ENCODE results near the gene TSPAN4. TPM values are rescaled to one million over a fixed set of nuclear protein-coding genes. Genes with fewer than 3 reads are reported as not detected.

TSPAN4 gene
- total and polyA plus RNA-seq, 2 of the 13 experiments (the other 11 are each of a cell fraction or from before 2014, with no cell fraction given) = 31.7 to 68.3 TPM

DNA sequence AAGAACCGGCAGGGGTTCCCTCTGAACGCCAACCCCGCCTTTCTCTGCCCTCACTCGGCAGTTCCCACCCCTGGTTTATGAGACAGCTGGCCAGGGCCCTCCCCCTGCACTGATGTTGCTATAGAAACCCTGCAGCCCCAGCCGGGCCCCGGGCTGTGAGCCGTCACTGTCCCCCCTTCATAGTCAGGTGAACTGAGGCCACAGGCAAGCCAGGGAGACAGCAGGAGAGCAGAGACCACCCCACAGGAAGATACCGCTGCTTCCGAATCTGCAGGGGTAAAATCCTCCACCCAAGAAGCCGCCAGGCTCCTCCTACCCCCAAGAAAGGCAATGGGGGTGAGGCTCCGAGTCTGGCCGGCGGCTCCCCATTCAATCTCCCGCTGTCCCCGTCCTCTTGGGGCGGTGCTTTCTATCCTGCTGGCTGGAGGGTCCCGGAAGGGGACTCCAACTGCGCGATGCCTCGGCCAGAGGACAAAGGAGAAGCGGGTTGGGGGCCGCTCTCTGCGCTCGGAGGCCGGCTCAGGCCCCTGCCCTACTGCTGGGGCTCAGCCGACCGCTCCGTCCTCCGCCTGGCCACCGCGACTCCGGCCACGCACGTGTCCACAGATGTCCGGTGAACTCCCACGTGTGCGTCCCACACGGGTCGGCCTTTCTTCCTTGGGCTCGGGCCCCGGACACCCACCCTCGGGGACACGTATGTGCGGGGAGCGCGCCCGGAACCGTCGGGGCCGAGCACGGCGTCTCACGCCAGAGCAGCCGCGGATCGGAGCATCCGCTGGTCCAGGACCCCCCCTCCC is 45.2 kb upstream of the TSPAN4 start (continued):
- TF ChIP-seq, protein P1, sequence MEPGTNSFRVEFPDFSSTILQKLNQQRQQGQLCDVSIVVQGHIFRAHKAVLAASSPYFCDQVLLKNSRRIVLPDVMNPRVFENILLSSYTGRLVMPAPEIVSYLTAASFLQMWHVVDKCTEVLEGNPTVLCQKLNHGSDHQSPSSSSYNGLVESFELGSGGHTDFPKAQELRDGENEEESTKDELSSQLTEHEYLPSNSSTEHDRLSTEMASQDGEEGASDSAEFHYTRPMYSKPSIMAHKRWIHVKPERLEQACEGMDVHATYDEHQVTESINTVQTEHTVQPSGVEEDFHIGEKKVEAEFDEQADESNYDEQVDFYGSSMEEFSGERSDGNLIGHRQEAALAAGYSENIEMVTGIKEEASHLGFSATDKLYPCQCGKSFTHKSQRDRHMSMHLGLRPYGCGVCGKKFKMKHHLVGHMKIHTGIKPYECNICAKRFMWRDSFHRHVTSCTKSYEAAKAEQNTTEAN (CRISPR knock-in tag; conservative IDR thresholded peaks at IDR 0.05) = 0 out of 2 replicates have a peak, but pooled peaks have one; percentile 34
- TF ChIP-seq KDM3A (CRISPR knock-in tag; IDR thresholded peaks at IDR 0.05; ENCODE audit: low read depth) = 0 out of 2 replicates have a peak, but pooled peaks have one; percentile 58
- TF ChIP-seq ZNF891 (CRISPR knock-in tag; IDR thresholded peaks at IDR 0.05) = peak; percentile 60; the same call in 1 of the 2 replicates
- TF ChIP-seq ZNF724P (CRISPR knock-in tag; IDR thresholded peaks at IDR 0.05; ENCODE audit: borderline replicate concordance) = 0 out of 2 replicates have a peak, but pooled peaks have one; percentile 16
- peak; percentile 26; the same call in 1 of the 2 replicates for TF ChIP-seq ZNF317 (CRISPR knock-in tag; IDR thresholded peaks at IDR 0.05)
- peak; percentile 73 for TF ChIP-seq HDAC1 (CRISPR knock-in tag; IDR thresholded peaks at IDR 0.05)
- peak; percentile 24; the same call in 1 of the 2 replicates for TF ChIP-seq FOSL2 (CRISPR knock-in tag; IDR thresholded peaks at IDR 0.05)
- TF ChIP-seq THAP11 (CRISPR knock-in tag; IDR thresholded peaks at IDR 0.05) = peak; percentile 10; the same call in 1 of the 2 replicates
- TF ChIP-seq POLR2G (IDR thresholded peaks at IDR 0.05; ENCODE audit: low read depth, low read length) = 0 out of 2 replicates have a peak, but pooled peaks have one; percentile 14
- TF ChIP-seq ZNF883 (CRISPR knock-in tag; IDR thresholded peaks at IDR 0.05; ENCODE audit: not compliant biosample characterization) = peak; percentile 16
- TF ChIP-seq SPEN (CRISPR knock-in tag; IDR thresholded peaks at IDR 0.05; ENCODE audit: low read depth) = peak; percentile 61
- TF ChIP-seq MIER3 (CRISPR knock-in tag; IDR thresholded peaks at IDR 0.05; ENCODE audit: borderline replicate concordance) = 0 out of 2 replicates have a peak, but pooled peaks have one; percentile 27
- TF ChIP-seq HOXD1 (CRISPR knock-in tag; IDR thresholded peaks at IDR 0.05) = 0 out of 2 replicates have a peak, but pooled peaks have one; percentile 16
- TF ChIP-seq ZBTB14 (CRISPR knock-in tag; IDR thresholded peaks at IDR 0.05) = peak; percentile 95
- TF ChIP-seq ZBTB38 (CRISPR knock-in tag; IDR thresholded peaks at IDR 0.05) = peak; percentile 49; the same call in 1 of the 2 replicates
- TF ChIP-seq BRD4 (CRISPR knock-in tag; IDR thresholded peaks at IDR 0.05) = peak; percentile 58; the same call in 1 of the 2 replicates
- TF ChIP-seq SCMH1 (CRISPR knock-in tag; IDR thresholded peaks at IDR 0.05; ENCODE audit: borderline replicate concordance) = no peak
- 0 out of 2 replicates have a peak, but pooled peaks have one; percentile 10 for TF ChIP-seq CHCHD3 (CRISPR knock-in tag; IDR thresholded peaks at IDR 0.05)
- TF ChIP-seq MYC (CRISPR knock-in tag; IDR thresholded peaks at IDR 0.05; ENCODE audit: borderline replicate concordance) = peak; percentile 76
- TF ChIP-seq, protein P2, sequence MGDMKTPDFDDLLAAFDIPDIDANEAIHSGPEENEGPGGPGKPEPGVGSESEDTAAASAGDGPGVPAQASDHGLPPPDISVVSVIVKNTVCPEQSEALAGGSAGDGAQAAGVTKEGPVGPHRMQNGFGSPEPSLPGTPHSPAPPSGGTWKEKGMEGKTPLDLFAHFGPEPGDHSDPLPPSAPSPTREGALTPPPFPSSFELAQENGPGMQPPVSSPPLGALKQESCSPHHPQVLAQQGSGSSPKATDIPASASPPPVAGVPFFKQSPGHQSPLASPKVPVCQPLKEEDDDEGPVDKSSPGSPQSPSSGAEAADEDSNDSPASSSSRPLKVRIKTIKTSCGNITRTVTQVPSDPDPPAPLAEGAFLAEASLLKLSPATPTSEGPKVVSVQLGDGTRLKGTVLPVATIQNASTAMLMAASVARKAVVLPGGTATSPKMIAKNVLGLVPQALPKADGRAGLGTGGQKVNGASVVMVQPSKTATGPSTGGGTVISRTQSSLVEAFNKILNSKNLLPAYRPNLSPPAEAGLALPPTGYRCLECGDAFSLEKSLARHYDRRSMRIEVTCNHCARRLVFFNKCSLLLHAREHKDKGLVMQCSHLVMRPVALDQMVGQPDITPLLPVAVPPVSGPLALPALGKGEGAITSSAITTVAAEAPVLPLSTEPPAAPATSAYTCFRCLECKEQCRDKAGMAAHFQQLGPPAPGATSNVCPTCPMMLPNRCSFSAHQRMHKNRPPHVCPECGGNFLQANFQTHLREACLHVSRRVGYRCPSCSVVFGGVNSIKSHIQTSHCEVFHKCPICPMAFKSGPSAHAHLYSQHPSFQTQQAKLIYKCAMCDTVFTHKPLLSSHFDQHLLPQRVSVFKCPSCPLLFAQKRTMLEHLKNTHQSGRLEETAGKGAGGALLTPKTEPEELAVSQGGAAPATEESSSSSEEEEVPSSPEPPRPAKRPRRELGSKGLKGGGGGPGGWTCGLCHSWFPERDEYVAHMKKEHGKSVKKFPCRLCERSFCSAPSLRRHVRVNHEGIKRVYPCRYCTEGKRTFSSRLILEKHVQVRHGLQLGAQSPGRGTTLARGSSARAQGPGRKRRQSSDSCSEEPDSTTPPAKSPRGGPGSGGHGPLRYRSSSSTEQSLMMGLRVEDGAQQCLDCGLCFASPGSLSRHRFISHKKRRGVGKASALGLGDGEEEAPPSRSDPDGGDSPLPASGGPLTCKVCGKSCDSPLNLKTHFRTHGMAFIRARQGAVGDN (CRISPR knock-in tag; IDR thresholded peaks at IDR 0.05) = peak; percentile 69
- TF ChIP-seq GPN1 (CRISPR knock-in tag; IDR thresholded peaks at IDR 0.05; ENCODE audit: borderline replicate concordance) = peak; percentile 14; the same call in 1 of the 2 replicates
